Pulmonary artery endothelial cell (primary cell): ENCODE results near the gene TRIM17. TPM values are rescaled to one million over a fixed set of nuclear protein-coding genes. Genes with fewer than 3 reads are reported as not detected.
"Not testable (repeated sequence)": the region's sequence is repeated elsewhere in the genome, so short reads cannot be mapped to it uniquely, and the experiment has no call there.

Experiments
- DNase-seq: peaks from one replicate; pipeline ENCODE4 v3.0.0-alpha.2; 2011; ENCODE audit warnings: low read depth, low spot score
- total RNA-seq: library from RNA; depleted of rRNA; stranded (reverse); fragments of >200 nt; gene quantifications from 2 replicates; pipeline ENCODE4 v1.2.3, GENCODE V29; 2014

TRIM17 gene
- total RNA-seq, 1 donor from 2014 or later: not detected

GRCh38 chr1:228450200-228450599 lies 33.5 kb upstream of the TRIM17 start:
- DNase-seq: no peak

- DNase-seq: no peak
Measured at GRCh38 chr1:228448372-228448771, 31.7 kb upstream of the TRIM17 start.

- DNase-seq: no peak
Measured at GRCh38 chr1:228446852-228447251, 30.2 kb upstream of the TRIM17 start.

- no peak for DNase-seq
Measured at GRCh38 chr1:228445843-228446650, 29.4 kb upstream of the TRIM17 start.

GRCh38 chr1:228445490-228445842 lies 28.8 kb upstream of the TRIM17 start:
- DNase-seq: no peak

- no peak for DNase-seq
Measured at GRCh38 chr1:228443395-228443794, 26.7 kb upstream of the TRIM17 start.

GRCh38 chr1:228440761-228441500 lies 24.3 kb upstream of the TRIM17 start:
- no peak for DNase-seq

- no peak for DNase-seq
Measured at GRCh38 chr1:228438266-228438665, 21.6 kb upstream of the TRIM17 start.

- no peak for DNase-seq
Measured at GRCh38 chr1:228437424-228437962, 20.8 kb upstream of the TRIM17 start.

- DNase-seq: no peak
Measured at GRCh38 chr1:228434689-228435088, 18.0 kb upstream of the TRIM17 start.

- DNase-seq: not testable (repeated sequence)
Measured at GRCh38 chr1:228433337-228434053, 16.8 kb upstream of the TRIM17 start.

- DNase-seq: no peak
Measured at GRCh38 chr1:228430243-228430642, 13.6 kb upstream of the TRIM17 start.

GRCh38 chr1:228429698-228430097 lies 13.0 kb upstream of the TRIM17 start:
- DNase-seq: no peak

GRCh38 chr1:228429007-228429406 lies 12.3 kb upstream of the TRIM17 start:
- DNase-seq: no peak

GRCh38 chr1:228428412-228428811 lies 11.8 kb upstream of the TRIM17 start:
- DNase-seq: no peak

GRCh38 chr1:228426518-228427175 lies 10.0 kb upstream of the TRIM17 start:
- DNase-seq: no peak

GRCh38 chr1:228424685-228425660 lies 8.3 kb upstream of the TRIM17 start:
- no peak for DNase-seq

GRCh38 chr1:228423404-228424053 lies 6.9 kb upstream of the TRIM17 start:
- DNase-seq: no peak

- no peak for DNase-seq
Measured at GRCh38 chr1:228420968-228421826, 4.5 kb upstream of the TRIM17 start.
